ENCODE data around the gene BOLA1. TPM values are rescaled to one million over a fixed set of nuclear protein-coding genes. Genes with fewer than 3 reads are reported as not detected.
"Not testable (repeated sequence)": the region's sequence is repeated elsewhere in the genome, so short reads cannot be mapped to it uniquely, and the experiment has no call there.

The BOLA1 gene
- total and polyA plus RNA-seq, 2 donors (not counting 1 experiment from before 2014, with no cell fraction given): 15.0 to 16.7 TPM

DNA sequence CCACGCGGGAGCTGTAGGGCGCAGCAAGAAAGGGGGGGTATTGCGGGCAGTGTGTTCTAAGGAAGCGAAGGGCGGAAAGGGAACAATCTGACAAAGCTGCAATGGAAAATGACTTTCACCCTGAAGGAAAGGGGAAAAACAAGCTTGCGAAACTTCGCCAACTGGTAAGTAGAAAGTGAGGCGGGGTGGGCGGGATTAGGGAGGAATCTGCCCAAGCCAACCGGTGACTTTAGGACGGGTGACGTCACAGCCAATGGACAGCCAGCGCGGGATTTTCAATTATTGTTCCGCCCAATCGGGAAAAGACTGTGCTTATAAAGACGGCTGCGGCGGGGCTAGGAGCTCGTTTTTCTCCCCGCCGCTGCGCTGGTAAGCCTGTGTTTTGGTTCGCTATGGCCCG is 47.1 kb upstream of the BOLA1 start:
- intact Hi-C loops (cut with micrococcal nuclease): not testable (repeated sequence)
- no CpG with 5 or more reads among the region's 26 CpGs for WGBS (ENCODE audit: insufficient coverage)

GRCh38 chr1:149860271-149860670 is 39.1 kb upstream of the BOLA1 start:
- H3K79me2 ChIP-seq (ENCODE audit: control insufficient read depth, insufficient read depth, low read length); DNase-seq; H3K27me3 Mint-ChIP-seq; intact Hi-C loops (cut with micrococcal nuclease); ATAC-seq (ENCODE audit: low read depth); POLR2A ChIA-PET; H3K4me2 ChIP-seq (replicated peaks; ENCODE audit: low read depth, low read length, poor library complexity, severe bottlenecking); CTCF ChIA-PET; H3K27ac ChIP-seq (ENCODE audit: low read length in 2 of 2); H3K4me1 Mint-ChIP-seq; H3K9me3 ChIP-seq (ENCODE audit: control extremely low read depth in 1 of 3, control insufficient read depth in 2 of 3, insufficient read depth in 1 of 3, low read length in 2 of 3); H3K27me3 ChIP-seq (replicated peaks in 1 of 4; ENCODE audit: control extremely low read depth in 1 of 4, control insufficient read depth in 3 of 4, insufficient read depth in 4 of 4, low read length in 3 of 4); H3K9me3 Mint-ChIP-seq (ENCODE audit: insufficient read depth); H3K4me3 ChIP-seq (ENCODE audit: control extremely low read depth in 1 of 5, extremely low read depth in 1 of 5, insufficient read depth in 1 of 5, low read depth in 2 of 5, low read length in 4 of 5); H3K4me1 ChIP-seq (ENCODE audit: control insufficient read depth in 2 of 2, insufficient read depth in 2 of 2, low read length in 2 of 2); H3K4me3 Mint-ChIP-seq; H3K9ac ChIP-seq (ENCODE audit: low read length); H4K20me1 ChIP-seq (ENCODE audit: control insufficient read depth, insufficient read depth, low read length, poor library complexity, severe bottlenecking); H2AFZ ChIP-seq (ENCODE audit: insufficient read depth, low read depth, low read length, poor library complexity, severe bottlenecking); H3K36me3 ChIP-seq (replicated peaks in 1 of 2; ENCODE audit: control extremely low read depth in 1 of 2, control insufficient read depth in 1 of 2, extremely low read depth in 1 of 2, insufficient read depth in 2 of 2, low read length in 1 of 2); H3K27ac Mint-ChIP-seq: not testable (repeated sequence)
- WGBS (ENCODE audit: insufficient coverage): no CpG with 5 or more reads among the region's 15 CpGs

More for the DNA sequence above, 47.1 kb upstream of the BOLA1 start:
- H2AFZ ChIP-seq (ENCODE audit: insufficient read depth, low read depth, low read length, poor library complexity, severe bottlenecking); H3K27ac ChIP-seq (ENCODE audit: low read length in 2 of 2); H3K4me3 Mint-ChIP-seq; H3K27me3 Mint-ChIP-seq; H3K27me3 ChIP-seq (replicated peaks in 1 of 4; ENCODE audit: control extremely low read depth in 1 of 4, control insufficient read depth in 3 of 4, insufficient read depth in 4 of 4, low read length in 3 of 4); H3K36me3 ChIP-seq (replicated peaks in 1 of 2; ENCODE audit: control extremely low read depth in 1 of 2, control insufficient read depth in 1 of 2, extremely low read depth in 1 of 2, insufficient read depth in 2 of 2, low read length in 1 of 2); H3K27ac Mint-ChIP-seq; H3K9me3 Mint-ChIP-seq (ENCODE audit: insufficient read depth); CTCF ChIA-PET; DNase-seq; H3K4me3 ChIP-seq (ENCODE audit: control extremely low read depth in 1 of 5, extremely low read depth in 1 of 5, insufficient read depth in 1 of 5, low read depth in 2 of 5, low read length in 4 of 5); H3K9ac ChIP-seq (ENCODE audit: low read length); H3K4me2 ChIP-seq (replicated peaks; ENCODE audit: low read depth, low read length, poor library complexity, severe bottlenecking); H3K9me3 ChIP-seq (ENCODE audit: control extremely low read depth in 1 of 3, control insufficient read depth in 2 of 3, insufficient read depth in 1 of 3, low read length in 2 of 3); POLR2A ChIA-PET: not testable (repeated sequence)
- H3K4me1 Mint-ChIP-seq: peaks cover 25% of the 10 kb centered on the region
- peaks cover 30% of the 10 kb centered on the region for H3K79me2 ChIP-seq (ENCODE audit: control insufficient read depth, insufficient read depth, low read length)
- H3K4me1 ChIP-seq (ENCODE audit: control insufficient read depth in 2 of 2, insufficient read depth in 2 of 2, low read length in 2 of 2): peaks cover 23 to 25% of the 10 kb centered on the region in 2 donors
- peaks cover 20% of the 10 kb centered on the region for H4K20me1 ChIP-seq (ENCODE audit: control insufficient read depth, insufficient read depth, low read length, poor library complexity, severe bottlenecking)
- peak; percentile 22 for ATAC-seq (ENCODE audit: low read depth)

- CTCF ChIA-PET; H2AFZ ChIP-seq (ENCODE audit: insufficient read depth, low read depth, low read length, poor library complexity, severe bottlenecking); H3K4me1 Mint-ChIP-seq; H3K4me2 ChIP-seq (replicated peaks; ENCODE audit: low read depth, low read length, poor library complexity, severe bottlenecking); H3K4me3 Mint-ChIP-seq; H3K27ac Mint-ChIP-seq; H3K4me3 ChIP-seq (ENCODE audit: control extremely low read depth in 1 of 5, extremely low read depth in 1 of 5, insufficient read depth in 1 of 5, low read depth in 2 of 5, low read length in 4 of 5); H3K9me3 Mint-ChIP-seq (ENCODE audit: insufficient read depth); H4K20me1 ChIP-seq (ENCODE audit: control insufficient read depth, insufficient read depth, low read length, poor library complexity, severe bottlenecking); H3K9me3 ChIP-seq (ENCODE audit: control extremely low read depth in 1 of 3, control insufficient read depth in 2 of 3, insufficient read depth in 1 of 3, low read length in 2 of 3); H3K4me1 ChIP-seq (ENCODE audit: control insufficient read depth in 2 of 2, insufficient read depth in 2 of 2, low read length in 2 of 2); H3K79me2 ChIP-seq (ENCODE audit: control insufficient read depth, insufficient read depth, low read length); H3K27me3 ChIP-seq (replicated peaks in 1 of 4; ENCODE audit: control extremely low read depth in 1 of 4, control insufficient read depth in 3 of 4, insufficient read depth in 4 of 4, low read length in 3 of 4); H3K36me3 ChIP-seq (replicated peaks in 1 of 2; ENCODE audit: control extremely low read depth in 1 of 2, control insufficient read depth in 1 of 2, extremely low read depth in 1 of 2, insufficient read depth in 2 of 2, low read length in 1 of 2); H3K27ac ChIP-seq (ENCODE audit: low read length in 2 of 2); H3K9ac ChIP-seq (ENCODE audit: low read length); DNase-seq; POLR2A ChIA-PET; intact Hi-C loops (cut with micrococcal nuclease); H3K27me3 Mint-ChIP-seq: not testable (repeated sequence)
- peak; percentile 77 for ATAC-seq (ENCODE audit: low read depth)
- WGBS (ENCODE audit: insufficient coverage): no CpG with 5 or more reads among the region's 55 CpGs
These were observed 38.5 kb upstream of the BOLA1 start for GRCh38 chr1:149860684-149861496.

DNA sequence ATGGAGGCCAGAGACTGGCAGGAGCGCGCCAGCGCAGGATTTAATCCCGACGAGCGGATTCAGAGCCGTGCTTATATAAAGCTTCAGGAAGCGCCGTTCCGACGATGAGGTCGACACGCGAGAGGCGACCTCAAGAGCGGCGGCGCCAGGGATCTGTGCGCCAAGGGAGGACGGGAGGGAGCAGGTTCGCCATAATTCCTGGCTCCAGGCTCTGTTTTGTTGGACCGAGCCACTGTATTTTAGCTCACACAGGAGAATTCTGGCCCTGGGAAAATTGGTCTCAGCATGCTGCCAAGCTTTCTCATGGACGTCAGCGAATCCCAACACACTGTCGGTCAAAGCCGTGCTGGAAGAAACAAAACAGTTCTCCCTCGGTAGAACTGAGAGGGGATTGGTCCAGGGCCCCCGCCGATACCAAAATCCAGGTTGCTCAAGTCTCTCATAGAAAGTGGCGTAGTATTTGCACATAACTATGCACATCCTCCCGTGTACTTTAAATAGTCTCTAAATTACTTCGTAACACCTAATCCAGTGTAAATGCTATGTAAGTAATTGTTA is 37.8 kb upstream of the BOLA1 start:
- no CpG with 5 or more reads among the region's 32 CpGs for WGBS (ENCODE audit: insufficient coverage)

More for the DNA sequence above, 37.8 kb upstream of the BOLA1 start:
- H3K27ac ChIP-seq (ENCODE audit: low read length in 2 of 2); intact Hi-C loops (cut with micrococcal nuclease); DNase-seq; H3K4me3 ChIP-seq (ENCODE audit: control extremely low read depth in 1 of 5, extremely low read depth in 1 of 5, insufficient read depth in 1 of 5, low read depth in 2 of 5, low read length in 4 of 5); H3K4me1 ChIP-seq (ENCODE audit: control insufficient read depth in 2 of 2, insufficient read depth in 2 of 2, low read length in 2 of 2); ATAC-seq (ENCODE audit: low read depth); H3K27ac Mint-ChIP-seq; H3K9me3 ChIP-seq (ENCODE audit: control extremely low read depth in 1 of 3, control insufficient read depth in 2 of 3, insufficient read depth in 1 of 3, low read length in 2 of 3); CTCF ChIA-PET; H3K4me2 ChIP-seq (replicated peaks; ENCODE audit: low read depth, low read length, poor library complexity, severe bottlenecking); H3K9ac ChIP-seq (ENCODE audit: low read length); H3K36me3 ChIP-seq (replicated peaks in 1 of 2; ENCODE audit: control extremely low read depth in 1 of 2, control insufficient read depth in 1 of 2, extremely low read depth in 1 of 2, insufficient read depth in 2 of 2, low read length in 1 of 2); H3K4me1 Mint-ChIP-seq; H3K79me2 ChIP-seq (ENCODE audit: control insufficient read depth, insufficient read depth, low read length); H3K4me3 Mint-ChIP-seq; H2AFZ ChIP-seq (ENCODE audit: insufficient read depth, low read depth, low read length, poor library complexity, severe bottlenecking); POLR2A ChIA-PET; H4K20me1 ChIP-seq (ENCODE audit: control insufficient read depth, insufficient read depth, low read length, poor library complexity, severe bottlenecking); H3K9me3 Mint-ChIP-seq (ENCODE audit: insufficient read depth); H3K27me3 Mint-ChIP-seq; H3K27me3 ChIP-seq (replicated peaks in 1 of 4; ENCODE audit: control extremely low read depth in 1 of 4, control insufficient read depth in 3 of 4, insufficient read depth in 4 of 4, low read length in 3 of 4): not testable (repeated sequence)

Measured in B cell (primary cell).